Epithelial cell of proximal tubule (primary cell): ENCODE data around the gene TGFBR3L. TPM values are rescaled to one million over a fixed set of nuclear protein-coding genes. Genes with fewer than 3 reads are reported as not detected.
"Not testable (repeated sequence)": the region's sequence is repeated elsewhere in the genome, so short reads cannot be mapped to it uniquely, and the experiment has no call there.

Experiments
- DNase-seq: peaks from one replicate; pipeline ENCODE4 v3.0.0-alpha.2; 2011; ENCODE audit warnings: low read depth
- H3K4me3 ChIP-seq: 2 replicates; pipeline ENCODE4 v1.5.1; 2011; ENCODE audit warnings: low read depth, mild to moderate bottlenecking, low read length
- CTCF ChIP-seq: conservative IDR thresholded peaks from 2 replicates; pipeline ENCODE4 v1.5.1; 2012; ENCODE audit warnings: low read depth, mild to moderate bottlenecking, low read length
- total RNA-seq: library from RNA; depleted of rRNA; stranded (reverse); fragments of >200 nt; gene quantifications from 2 replicates; pipeline ENCODE4 v1.2.3, GENCODE V29; 2015

TGFBR3L gene
- total RNA-seq, 1 donor from 2014 or later = 16.8 TPM

GRCh38 chr19:7953576-7953975 lies 38.9 kb downstream of the TGFBR3L start:
- no peak for TF ChIP-seq CTCF
- DNase-seq = no peak
- H3K4me3 ChIP-seq = no peak overlapping the region

- no peak for TF ChIP-seq CTCF
- DNase-seq = no peak
- no peak overlapping the region for H3K4me3 ChIP-seq
Observed at GRCh38 chr19:7955696-7956095, 41.1 kb downstream of the TGFBR3L start.

DNA sequence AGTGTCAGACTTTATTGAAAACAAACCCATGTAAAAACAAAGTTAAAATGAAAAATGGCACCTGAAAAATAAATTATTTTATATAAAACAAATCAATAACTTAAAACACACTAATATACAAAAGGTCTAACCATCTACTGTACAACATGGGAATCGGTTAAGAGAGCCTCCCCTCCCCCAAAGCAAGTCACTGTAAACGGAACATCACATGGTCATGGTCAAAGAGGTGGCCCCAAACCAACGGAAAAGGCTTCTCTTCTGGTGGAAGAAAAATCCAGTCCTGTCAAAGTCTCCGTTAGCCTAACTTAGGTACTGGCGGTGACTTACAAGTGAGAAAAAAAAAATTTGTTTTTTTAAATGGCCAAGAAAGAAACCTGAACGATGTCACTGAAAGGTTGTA lies 44.6 kb downstream of the TGFBR3L start:
- no peak for DNase-seq
- TF ChIP-seq CTCF = no peak
- H3K4me3 ChIP-seq = no peak overlapping the region

DNA sequence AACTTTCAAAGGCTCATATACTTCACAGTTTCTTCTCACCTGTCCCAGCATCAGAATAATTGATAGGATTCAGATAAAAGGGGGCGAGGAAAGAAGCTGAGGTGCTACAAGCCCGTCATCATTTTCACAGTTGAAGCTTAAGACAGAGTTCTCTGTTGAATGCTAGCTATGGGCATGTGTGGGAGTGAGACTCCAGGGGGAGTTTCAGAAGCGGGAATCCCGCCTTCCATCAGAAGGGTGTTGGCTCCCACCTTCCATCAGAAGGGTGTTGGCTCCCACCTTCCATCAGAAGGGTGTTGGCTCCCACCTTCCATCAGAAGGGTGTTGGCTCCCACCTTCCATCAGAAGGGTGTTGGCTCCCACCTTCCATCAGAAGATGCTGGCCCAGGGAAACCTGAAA lies 46.5 kb downstream of the TGFBR3L start:
- H3K4me3 ChIP-seq = not testable (repeated sequence)

DNA sequence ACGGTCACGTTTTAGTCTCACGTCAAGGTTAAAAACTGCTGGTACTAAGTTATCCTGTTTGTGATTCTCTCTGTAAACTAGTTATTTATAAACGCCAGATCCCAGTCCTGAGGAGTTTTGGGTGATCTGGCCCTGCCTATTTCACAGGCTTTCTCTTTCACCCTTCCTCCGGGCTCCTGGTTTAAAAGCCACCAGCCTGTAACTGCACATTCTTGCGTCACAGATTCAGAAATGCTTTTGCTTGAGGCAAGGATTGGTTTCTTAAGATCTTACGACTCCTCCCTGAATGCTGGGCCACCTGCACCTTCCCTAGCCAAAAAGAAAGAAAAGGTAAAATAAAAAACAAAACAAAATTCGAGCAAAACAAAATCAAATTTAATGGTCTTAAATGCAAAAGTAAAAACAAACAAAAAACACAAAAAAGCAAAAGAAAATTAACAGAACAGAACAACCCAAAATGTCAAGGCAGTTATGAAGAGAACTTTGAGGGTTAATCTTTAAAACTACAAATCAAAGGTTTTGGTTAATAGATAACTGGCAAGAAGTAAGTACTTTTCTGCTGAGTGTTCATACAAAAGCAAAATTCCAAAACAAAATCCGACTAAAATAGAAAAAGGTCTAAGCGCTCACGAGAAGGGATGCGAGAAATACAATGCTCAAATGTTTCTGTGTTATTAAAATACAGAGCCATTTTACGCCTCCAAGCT lies 47.4 kb downstream of the TGFBR3L start:
- peak; percentile 63 for DNase-seq
- no peak for TF ChIP-seq CTCF
- H3K4me3 ChIP-seq = peak overlapping the region; percentile 13

More for the DNA sequence above, 46.5 kb downstream of the TGFBR3L start:
- not testable (repeated sequence) for DNase-seq

GRCh38 chr19:7962644-7963268 lies 48.1 kb downstream of the TGFBR3L start:
- no peak for TF ChIP-seq CTCF
- DNase-seq = no peak
- H3K4me3 ChIP-seq = no peak overlapping the region

- no peak for TF ChIP-seq CTCF
- no peak for DNase-seq
Observed at GRCh38 chr19:7963566-7963965, 48.9 kb downstream of the TGFBR3L start.

More at GRCh38 chr19:7963566-7963965, 48.9 kb downstream of the TGFBR3L start:
- no peak overlapping the region for H3K4me3 ChIP-seq
